ENCODE data around the gene MYO1G. TPM values are rescaled to one million over a fixed set of nuclear protein-coding genes. Genes with fewer than 3 reads are reported as not detected.

MYO1G gene
- total and polyA plus RNA-seq, 9 of the 15 experiments (the other 6 are each of a cell fraction or from before 2014, with no cell fraction given), result 0.03 to 0.62 (median 0.13) TPM; not detected in 1

- 0 out of 2 replicates have a peak, but pooled peaks have one; percentile 43 for TF ChIP-seq ETS1 (conservative IDR thresholded peaks at IDR 0.05; ENCODE audit: control insufficient read depth, low read depth, low read length)
- no peak for TF ChIP-seq POU5F1 (IDR thresholded peaks at IDR 0.05; ENCODE audit: borderline replicate concordance, low read depth, low read length, partially characterized antibody)
- no peak for TF ChIP-seq SRSF7 (optimal IDR thresholded peaks at IDR 0.05; ENCODE audit: low read depth, low read length)
- no peak for TF ChIP-seq CUX1 (CRISPR knock-in tag; IDR thresholded peaks at IDR 0.05)
- TF ChIP-seq JUNB (CRISPR knock-in tag; conservative IDR thresholded peaks at IDR 0.05), result no peak
- TF ChIP-seq NBN (IDR thresholded peaks at IDR 0.05; ENCODE audit: low read depth), result no peak
- TF ChIP-seq ZNF766 (CRISPR knock-in tag; conservative IDR thresholded peaks at IDR 0.05), result no peak
- no peak for TF ChIP-seq MTA2 (IDR thresholded peaks at IDR 0.05; ENCODE audit: low read depth)
- TF ChIP-seq PBX2 (CRISPR knock-in tag; IDR thresholded peaks at IDR 0.05; ENCODE audit: low read depth), result no peak
- TF ChIP-seq PBX2 (tag; conservative IDR thresholded peaks at IDR 0.05; ENCODE audit: low read depth), result peak; percentile 69
- no peak for TF ChIP-seq SMARCA4 (IDR thresholded peaks at IDR 0.05)
- no peak for TF ChIP-seq UBTF (IDR thresholded peaks at IDR 0.05; ENCODE audit: borderline replicate concordance in 1 of 2, low read depth in 2 of 2, low read length in 2 of 2)
- TF ChIP-seq SUPT5H (IDR thresholded peaks at IDR 0.05), result peak; percentile 59
- TF ChIP-seq RAD51 (IDR thresholded peaks at IDR 0.05; ENCODE audit: borderline replicate concordance, low read depth), result no peak
Observed at GRCh38 chr7:44921607-44922350, 57.0 kb downstream of the MYO1G start (continued).
